CD4-positive, alpha-beta T cell (primary cell): ENCODE data around the gene MRM3. TPM values are rescaled to one million over a fixed set of nuclear protein-coding genes. Genes with fewer than 3 reads are reported as not detected.

Source experiments
- ATAC-seq: fragments of 200-7000 bp; cut with Tn5 transposase; one replicate; pipeline ENCODE4 v1.10.0; 2022; ENCODE audit warnings: mild to moderate bottlenecking; ENCODE audit not compliant: poor library complexity
- CTCF ChIA-PET: fragments of 350-600 bp; sonication (Branson Sonifier 250); formaldehyde crosslinking; loops from one replicate; lab custom pipeline; 2021; ENCODE audit warnings: antibody characterized with exemption, inconsistent platforms; lab: Charles Lee
- POLR2A ChIA-PET: fragments of 350-600 bp; sonication (Branson Sonifier 250); formaldehyde crosslinking; loops from one replicate; lab custom pipeline; 2021; ENCODE audit warnings: antibody characterized with exemption, inconsistent platforms; lab: Charles Lee
- DNase-seq, 14 experiments: peaks; one replicate each; pipeline ENCODE4 v3.0.0-alpha.2; 2013 to 2020; ENCODE audit warnings: mixed read lengths in 2 of 14
- H3K27ac ChIP-seq, 2 donors: one replicate each; pipeline versions ENCODE4 v1.5.1 to v1.7.0; 2013; ENCODE audit warnings: low read length in 2 of 2, low read depth in 1 of 2, mild to moderate bottlenecking in 1 of 2
- H3K27me3 ChIP-seq, 2 experiments: 1 replicate in 1 of 2; 2 replicates in 1 of 2; pipeline versions ENCODE4 v1.6.1 to v1.7.0; 2013; ENCODE audit warnings: low read length in 2 of 2, control low read depth in 1 of 2, mild to moderate bottlenecking in 1 of 2, moderate library complexity in 1 of 2; ENCODE audit not compliant: insufficient read depth in 2 of 2, control insufficient read depth in 1 of 2
- H3K36me3 ChIP-seq: one replicate; pipeline ENCODE4 v1.6.1; 2013; ENCODE audit warnings: low read length, control low read depth; ENCODE audit not compliant: insufficient read depth
- H3K4me1 ChIP-seq: one replicate; pipeline ENCODE4 v1.6.1; 2013; ENCODE audit warnings: low read length, control low read depth; ENCODE audit not compliant: insufficient read depth
- H3K4me3 ChIP-seq: one replicate; pipeline ENCODE4 v1.5.1; 2013; ENCODE audit warnings: mild to moderate bottlenecking, low read length, moderate library complexity
- H3K9me3 ChIP-seq, 2 experiments: 1 replicate in 1 of 2; 2 replicates in 1 of 2; pipeline versions ENCODE4 v1.6.1 to v1.7.0; 2013; ENCODE audit warnings: low read length in 2 of 2, mild to moderate bottlenecking in 2 of 2, control low read depth in 1 of 2, moderate library complexity in 1 of 2; ENCODE audit not compliant: control insufficient read depth in 1 of 2, insufficient read depth in 1 of 2
- H3K27ac Mint-ChIP-seq: one replicate; pipeline ENCODE4 v1.8.0; 2020; ENCODE audit warnings: mixed read lengths
- H3K27me3 Mint-ChIP-seq: one replicate; pipeline ENCODE4 v1.8.0; 2021; ENCODE audit warnings: mixed read lengths
- H3K36me3 Mint-ChIP-seq: one replicate; pipeline ENCODE4 v1.8.0; 2021; ENCODE audit warnings: low read depth, mixed read lengths
- H3K4me1 Mint-ChIP-seq: one replicate; pipeline ENCODE4 v1.8.0; 2021; ENCODE audit warnings: low read depth, mixed read lengths
- H3K4me3 Mint-ChIP-seq: one replicate; pipeline ENCODE4 v1.8.0; 2020; ENCODE audit warnings: mild to moderate bottlenecking, mixed read lengths
- H3K9me3 Mint-ChIP-seq: one replicate; pipeline ENCODE4 v1.8.0; 2020; ENCODE audit warnings: mixed read lengths
- CTCF ChIP-seq: fragments of 200-600 bp; IDR thresholded peaks from one replicate; pipeline ENCODE4 v1.8.0; 2022; ENCODE audit warnings: antibody characterized with exemption, mild to moderate bottlenecking
- intact Hi-C, 2 experiments: fragments of 100-400 bp; cut with DNase I in 1 of 2; cut with micrococcal nuclease in 1 of 2; formaldehyde crosslinking; loops; one replicate each; pipeline versions ENCODE4 v1.15.1 to v1.9.0; 2023 to 2025; cut with DNase I, micrococcal nuclease
- total RNA-seq, 174 experiments: library from RNA in 2 of 174; stranded (reverse) in 2 of 174; gene quantifications; one replicate each; pipeline ENCODE4 v1.2.3 and lab custom pipeline; 2021 to 2026

MRM3 gene
- total RNA-seq, 2 experiments from 2014 or later, result 40.8 to 44.1 TPM

DNA sequence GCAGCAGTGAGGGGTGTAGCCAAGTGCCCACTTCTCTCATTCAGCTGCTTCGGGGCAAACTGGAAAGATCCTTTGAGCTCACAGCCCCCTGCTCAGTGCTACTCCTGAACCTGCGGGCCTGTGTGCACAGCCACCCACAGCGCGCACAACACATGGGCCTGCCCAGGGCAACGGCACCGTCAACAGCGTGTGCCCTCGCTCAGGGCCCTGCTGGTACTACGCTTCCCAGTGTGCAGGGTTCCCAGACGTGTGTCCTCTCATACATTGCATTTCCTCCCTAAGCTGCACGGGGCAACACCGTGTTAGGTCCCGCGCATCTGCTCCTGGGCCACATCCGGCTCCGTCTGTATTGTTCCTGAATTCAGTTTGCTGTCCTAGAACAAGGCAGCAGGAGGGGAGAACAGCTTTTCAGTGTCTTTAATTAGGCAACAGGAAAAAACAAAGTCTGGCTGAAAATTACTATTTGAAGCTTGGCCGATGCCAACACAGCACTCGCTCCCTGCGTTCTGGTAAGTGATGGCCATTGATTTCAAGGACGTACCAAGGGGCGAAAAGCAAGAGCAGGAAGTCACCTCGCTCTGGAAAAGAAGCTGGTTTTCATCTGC lies 15.2 kb downstream of the MRM3 start:
- H3K4me1 Mint-ChIP-seq, result peaks cover 6% of the 10 kb centered on the region
- no peak overlapping the region for H3K27ac Mint-ChIP-seq
- H3K27me3 ChIP-seq, result no peaks in the 10 kb centered on the region
- DNase-seq, result no peak
- ATAC-seq, result no peak
- intact Hi-C loops, result no loop called here
- H3K4me3 Mint-ChIP-seq, result no peak overlapping the region
- ChIA-PET CTCF (interaction anchor here (1.7 kb wide), 1 partner anchor 184 kb away, joined by 6 read pairs; no protein-coding TSS in a partner anchor), POLR2A (interaction anchor here (1.5 kb wide), 1 partner anchor 199 kb away, joined by 3 read pairs; the partner anchor contains the start of gene TIMM22)
- no peak overlapping the region for H3K4me3 ChIP-seq
- peaks cover 5% of the 10 kb centered on the region for H3K36me3 ChIP-seq
- no peak for TF ChIP-seq CTCF
- H3K36me3 Mint-ChIP-seq, result peaks cover 17% of the 10 kb centered on the region
- H3K27me3 Mint-ChIP-seq, result no peaks in the 10 kb centered on the region
- H3K9me3 Mint-ChIP-seq, result no peaks in the 10 kb centered on the region
- peaks cover 8% of the 10 kb centered on the region for H3K4me1 ChIP-seq
- no peak overlapping the region for H3K27ac ChIP-seq
- H3K9me3 ChIP-seq, result no peaks in the 10 kb centered on the region

GRCh38 chr17:798246-798645 lies 16.1 kb downstream of the MRM3 start:
- H3K36me3 Mint-ChIP-seq, result peaks cover 11% of the 10 kb centered on the region
- H3K36me3 ChIP-seq, result no peaks in the 10 kb centered on the region
- no peaks in the 10 kb centered on the region for H3K9me3 ChIP-seq
- no peaks in the 10 kb centered on the region for H3K27me3 Mint-ChIP-seq
- no peak overlapping the region for H3K4me3 ChIP-seq
- peaks cover 8% of the 10 kb centered on the region for H3K4me1 ChIP-seq
- H3K27me3 ChIP-seq, result no peaks in the 10 kb centered on the region
- ChIA-PET POLR2A (interaction anchor here (1.5 kb wide), 1 partner anchor 199 kb away, joined by 3 read pairs; the partner anchor contains the start of gene TIMM22), CTCF (interaction anchor here (1.7 kb wide), 1 partner anchor 183 kb away, joined by 6 read pairs; no protein-coding TSS in a partner anchor)
- H3K9me3 Mint-ChIP-seq, result no peaks in the 10 kb centered on the region
- peaks cover 6% of the 10 kb centered on the region for H3K4me1 Mint-ChIP-seq
- H3K27ac Mint-ChIP-seq, result no peak overlapping the region
- H3K27ac ChIP-seq, result no peak overlapping the region
- ATAC-seq (no peak), DNase-seq (no peak)
- intact Hi-C loops, result no loop called here
- no peak overlapping the region for H3K4me3 Mint-ChIP-seq
- TF ChIP-seq CTCF, result no peak

GRCh38 chr17:799261-799660 lies 17.1 kb downstream of the MRM3 start:
- Mint-ChIP-seq H3K9me3 (no peaks in the 10 kb centered on the region), H3K27me3 (no peaks in the 10 kb centered on the region), H3K4me1 (peaks cover 6% of the 10 kb centered on the region), H3K4me3 (no peak overlapping the region), H3K36me3 (peaks cover 5% of the 10 kb centered on the region), H3K27ac (no peak overlapping the region)
- no peak for TF ChIP-seq CTCF
- Histone ChIP-seq H3K27ac (no peak overlapping the region), H3K27me3 (no peaks in the 10 kb centered on the region), H3K36me3 (no peaks in the 10 kb centered on the region), H3K4me1 (peaks cover 8% of the 10 kb centered on the region), H3K4me3 (no peak overlapping the region), H3K9me3 (no peaks in the 10 kb centered on the region)
- ChIA-PET CTCF (no interaction called here), POLR2A (no interaction called here)
- intact Hi-C loops, result no loop called here
- no peak for ATAC-seq
- DNase-seq, result no peak
